ENCODE results near the gene CEP295NL.

DNA sequence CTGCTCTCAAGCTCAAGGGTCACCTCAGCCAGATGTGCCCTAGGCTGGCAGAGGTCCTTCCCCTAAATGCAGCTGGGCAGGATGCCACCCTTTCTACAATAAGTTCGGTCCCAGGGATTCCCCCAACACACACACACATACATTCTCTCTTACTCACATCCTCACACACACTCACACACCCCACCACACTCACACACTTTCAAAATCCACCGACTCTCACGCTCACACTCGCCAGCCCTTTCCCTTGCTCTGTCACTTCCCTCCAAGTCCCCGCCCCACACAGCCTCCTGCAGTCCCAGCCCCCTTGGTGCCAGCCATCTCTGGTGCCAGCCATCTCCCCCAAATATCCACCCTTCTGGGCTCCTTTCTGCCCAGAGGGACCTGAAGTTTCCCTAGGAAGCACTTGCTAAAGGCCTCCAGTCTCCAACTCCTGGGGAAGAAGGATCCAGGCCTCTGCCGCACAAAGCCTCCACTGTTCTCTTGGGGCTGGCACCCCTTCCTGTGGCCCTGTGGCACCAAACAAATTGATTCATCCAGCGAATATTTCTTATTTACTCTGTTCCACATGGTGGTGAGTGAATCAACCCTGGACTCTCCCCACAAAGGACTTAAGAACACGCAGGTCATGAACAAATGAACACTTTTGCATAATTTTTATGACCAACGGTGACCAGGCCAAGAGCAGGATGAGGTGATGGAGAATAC lies 58.5 kb downstream of the CEP295NL start:
- TF ChIP-seq CTCF (IDR thresholded peaks at IDR 0.05) (no peak), POLR2AphosphoS5 (IDR thresholded peaks at IDR 0.05; ENCODE audit: insufficient read depth in 1 of 2, low read depth in 1 of 2) (no peak), POLR2A (IDR thresholded peaks at IDR 0.05) (no peak)

Data from vagina (tissue), 2 donors.